GM18909 (cell line): ENCODE data around the gene ENTHD1.
"Not testable (repeated sequence)": the region's sequence is repeated elsewhere in the genome, so short reads cannot be mapped to it uniquely, and the experiment has no call there.

Experiments used
- ATAC-seq: cut with Tn5 transposase; IDR thresholded peaks from one replicate; pipeline ENCODE4 v1.9.1; 2021; ENCODE audit warnings: mild to moderate bottlenecking; ENCODE audit not compliant: unreplicated experiment, poor library complexity

ENTHD1 gene

GRCh38 chr22:39900306-39901227, 7.0 kb upstream of the ENTHD1 start, which contains the start of gene GRAP2:
TSS of gene GRAP2 (plus strand) at chr22:39901084. CDS start at chr22:39947107, 46,023 bp downstream.
- peak; percentile 58 for ATAC-seq

GRCh38 chr22:39898997-39899396, 5.4 kb upstream of the ENTHD1 start:
- ATAC-seq: peak; percentile 63

GRCh38 chr22:39897841-39898240, 4.3 kb upstream of the ENTHD1 start:
- ATAC-seq: no peak

- ATAC-seq: no peak
Observed at GRCh38 chr22:39896313-39896996, 2.9 kb upstream of the ENTHD1 start.

- ATAC-seq: no peak
Observed at GRCh38 chr22:39895682-39896081, 2.1 kb upstream of the ENTHD1 start.

- ATAC-seq: no peak
Observed at GRCh38 chr22:39894554-39895092, 1.1 kb upstream of the ENTHD1 start.

GRCh38 chr22:39889924-39890323, 3.6 kb downstream of the ENTHD1 start:
- not testable (repeated sequence) for ATAC-seq

GRCh38 chr22:39883057-39883456, 10.5 kb downstream of the ENTHD1 start:
- ATAC-seq: no peak

GRCh38 chr22:39880722-39881121, 12.8 kb downstream of the ENTHD1 start:
- no peak for ATAC-seq

- no peak for ATAC-seq
Observed at GRCh38 chr22:39877079-39877845, 16.3 kb downstream of the ENTHD1 start.

- not testable (repeated sequence) for ATAC-seq
Observed at GRCh38 chr22:39875176-39875885, 18.2 kb downstream of the ENTHD1 start.

- no peak for ATAC-seq
Observed at GRCh38 chr22:39873965-39874364, 19.6 kb downstream of the ENTHD1 start.

- no peak for ATAC-seq
Observed at GRCh38 chr22:39872548-39872947, 21.0 kb downstream of the ENTHD1 start.

- no peak for ATAC-seq
Observed at GRCh38 chr22:39871008-39871798, 22.4 kb downstream of the ENTHD1 start.

- not testable (repeated sequence) for ATAC-seq
Observed at GRCh38 chr22:39869797-39870196, 23.8 kb downstream of the ENTHD1 start.

GRCh38 chr22:39868741-39869140, 24.8 kb downstream of the ENTHD1 start:
- no peak for ATAC-seq

GRCh38 chr22:39859903-39860588, 33.5 kb downstream of the ENTHD1 start:
- no peak for ATAC-seq

GRCh38 chr22:39856588-39856987, 37.0 kb downstream of the ENTHD1 start:
- ATAC-seq: no peak
